Stomach smooth muscle (tissue), 2 donors: ENCODE data around the gene NUDT22.

Source experiments
- H3K27ac ChIP-seq: one replicate; pipeline ENCODE4 v1.7.0; 2013; ENCODE audit warnings: mild to moderate bottlenecking, low read length, inconsistent platforms
- H3K27me3 ChIP-seq, 2 donors: one replicate each; pipeline ENCODE4 v1.7.0; 2013; ENCODE audit warnings: low read length in 2 of 2; ENCODE audit not compliant: insufficient read depth in 2 of 2, control insufficient read depth in 1 of 2
- H3K36me3 ChIP-seq, 2 donors: one replicate each; pipeline ENCODE4 v1.7.0; 2013; ENCODE audit warnings: low read length in 2 of 2; ENCODE audit not compliant: control insufficient read depth in 2 of 2, insufficient read depth in 2 of 2
- H3K4me1 ChIP-seq: one replicate; pipeline ENCODE4 v1.7.0; 2013; ENCODE audit warnings: low read length; ENCODE audit not compliant: control insufficient read depth, insufficient read depth
- H3K4me3 ChIP-seq, 2 donors: one replicate each; pipeline ENCODE4 v1.7.0; 2013; ENCODE audit warnings: low read length in 2 of 2
- H3K9ac ChIP-seq, 2 donors: one replicate each; pipeline ENCODE4 v1.7.0; 2013; ENCODE audit warnings: low read length in 2 of 2, mild to moderate bottlenecking in 1 of 2
- H3K9me3 ChIP-seq, 2 donors: one replicate each; pipeline ENCODE4 v1.7.0; 2013; ENCODE audit warnings: low read length in 2 of 2; ENCODE audit not compliant: control insufficient read depth in 2 of 2
- donor health status: healthy.
- donor health status: Pancreatic carcinoma.

The NUDT22 gene

DNA sequence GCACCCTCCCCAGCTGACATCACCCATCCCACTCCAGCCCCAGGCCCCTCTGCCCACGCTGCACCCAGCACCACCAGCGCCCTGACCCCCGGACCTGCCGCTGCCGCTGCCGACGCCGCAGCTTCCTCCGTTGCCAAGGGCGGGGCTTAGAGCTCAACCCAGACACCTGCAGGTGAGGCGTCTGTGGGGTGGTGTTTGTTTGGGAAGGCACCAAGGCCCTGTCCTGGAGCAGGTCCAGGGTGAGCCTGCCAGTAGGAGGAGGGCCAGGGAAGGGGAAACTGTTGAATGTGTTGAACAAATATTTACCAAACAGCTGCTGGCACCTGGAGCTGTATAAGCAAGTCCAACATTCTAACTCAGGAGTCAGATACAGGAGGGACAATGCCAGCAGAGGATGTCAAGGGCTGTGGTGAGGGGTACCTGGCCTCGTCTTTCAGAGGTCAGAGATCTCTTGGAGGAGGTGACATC lies 11.4 kb downstream of the NUDT22 start:
- Histone ChIP-seq H3K9me3 (no peaks in the 10 kb centered on the region), H3K27me3 (no peaks in the 10 kb centered on the region), H3K9ac (no peak overlapping the region), H3K4me3 (no peak overlapping the region), H3K27ac (peak overlapping the region; percentile 31), H3K36me3 (peaks cover 8 to 10% of the 10 kb centered on the region in 2 donors), H3K4me1 (peaks cover 49% of the 10 kb centered on the region)

DNA sequence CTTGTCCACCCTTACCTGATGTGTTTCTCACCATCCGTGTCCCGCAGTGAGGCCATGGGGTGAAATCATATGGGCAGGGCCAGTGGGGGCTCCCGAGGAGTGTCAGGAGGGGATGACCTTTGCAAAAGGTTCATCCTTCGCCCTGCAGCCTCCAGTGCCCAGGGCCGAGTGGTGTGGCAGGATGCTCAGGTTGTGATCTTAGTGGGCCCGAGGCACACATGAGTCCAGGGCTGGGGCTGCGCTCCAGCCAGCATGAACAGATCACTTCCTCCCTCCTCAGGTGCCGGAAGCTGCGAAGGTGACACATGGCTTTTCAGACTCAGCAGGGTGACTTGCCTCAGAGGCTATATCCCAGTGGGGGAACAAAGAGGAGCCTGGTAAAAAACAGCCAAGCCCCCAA lies 12.0 kb downstream of the NUDT22 start:
- Histone ChIP-seq H3K27me3 (no peaks in the 10 kb centered on the region), H3K4me1 (peaks cover 49% of the 10 kb centered on the region), H3K9me3 (no peaks in the 10 kb centered on the region), H3K9ac (no peak overlapping the region), H3K4me3 (no peak overlapping the region), H3K36me3 (peaks cover 8 to 10% of the 10 kb centered on the region in 2 donors), H3K27ac (peak overlapping the region; percentile 31)

DNA sequence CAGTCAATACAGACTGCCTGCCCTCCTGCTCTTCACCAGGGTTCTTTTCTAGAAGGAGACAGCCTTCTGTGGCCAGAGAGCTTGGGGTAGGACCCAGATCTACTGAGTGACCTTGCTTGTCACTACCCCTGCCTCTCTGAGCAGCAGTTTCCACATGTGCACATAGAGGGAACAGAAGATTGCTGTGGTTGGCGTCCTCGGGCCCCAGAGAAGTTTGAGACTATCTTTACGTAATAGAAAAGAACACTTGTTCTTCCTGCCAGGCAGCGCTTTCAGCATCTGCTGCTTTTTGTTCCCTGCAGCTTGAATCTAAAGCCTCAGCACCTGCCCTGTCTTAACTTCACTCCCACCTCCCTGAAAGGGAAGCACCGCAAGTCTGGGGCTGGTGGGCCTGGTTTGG lies 12.9 kb downstream of the NUDT22 start:
- Histone ChIP-seq H3K4me3 (no peak overlapping the region), H3K27me3 (no peaks in the 10 kb centered on the region), H3K27ac (no peak overlapping the region), H3K4me1 (peaks cover 46% of the 10 kb centered on the region), H3K9ac (no peak overlapping the region), H3K36me3 (peaks cover 8 to 17% of the 10 kb centered on the region in 2 donors), H3K9me3 (no peaks in the 10 kb centered on the region)

DNA sequence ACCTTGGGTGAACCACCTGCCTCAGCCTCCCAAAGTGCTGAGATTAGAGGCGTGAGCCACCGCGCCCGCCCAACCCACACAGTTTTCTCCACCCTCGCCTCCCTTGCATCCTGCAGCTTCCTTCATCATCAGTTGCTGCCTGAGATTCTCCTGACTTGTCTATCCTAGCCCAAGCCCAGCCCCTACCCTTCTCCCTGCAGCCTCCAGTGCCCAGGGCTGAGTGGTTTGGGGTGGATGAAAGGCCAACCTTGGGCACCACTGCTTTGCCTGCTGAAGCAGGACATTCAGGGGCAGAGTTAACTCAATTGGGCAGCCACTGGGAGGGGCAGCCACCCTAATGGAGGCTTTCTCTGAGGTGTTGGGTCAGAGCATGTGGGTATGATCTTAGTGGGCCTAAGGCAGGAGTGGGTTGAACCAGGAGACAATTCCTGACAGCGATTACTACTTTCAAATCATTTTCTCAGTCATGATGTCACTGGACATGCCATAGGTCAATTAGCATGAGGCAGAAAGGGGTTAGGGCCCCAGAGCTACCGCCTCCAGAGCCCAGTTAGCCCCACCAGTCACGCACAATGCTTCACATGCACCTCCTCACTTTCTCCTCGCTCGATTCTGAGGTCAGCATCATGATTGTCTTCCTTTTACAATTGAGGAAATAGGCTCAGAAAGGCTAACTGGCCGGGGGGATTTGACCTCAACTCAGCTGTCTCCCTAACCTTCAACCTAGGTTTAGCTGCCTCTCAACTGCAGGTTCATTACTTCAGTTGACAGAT lies 13.8 kb downstream of the NUDT22 start:
- H3K36me3 ChIP-seq: peaks cover 8 to 17% of the 10 kb centered on the region in 2 donors
- H3K9ac ChIP-seq: peak overlapping the region; percentile 84 to 97
- peak overlapping the region; percentile 100 for H3K27ac ChIP-seq
- H3K9me3 ChIP-seq: no peaks in the 10 kb centered on the region
- H3K4me3 ChIP-seq: peak overlapping the region; percentile 67 to 81
- peaks cover 45% of the 10 kb centered on the region for H3K4me1 ChIP-seq
- no peaks in the 10 kb centered on the region for H3K27me3 ChIP-seq

DNA sequence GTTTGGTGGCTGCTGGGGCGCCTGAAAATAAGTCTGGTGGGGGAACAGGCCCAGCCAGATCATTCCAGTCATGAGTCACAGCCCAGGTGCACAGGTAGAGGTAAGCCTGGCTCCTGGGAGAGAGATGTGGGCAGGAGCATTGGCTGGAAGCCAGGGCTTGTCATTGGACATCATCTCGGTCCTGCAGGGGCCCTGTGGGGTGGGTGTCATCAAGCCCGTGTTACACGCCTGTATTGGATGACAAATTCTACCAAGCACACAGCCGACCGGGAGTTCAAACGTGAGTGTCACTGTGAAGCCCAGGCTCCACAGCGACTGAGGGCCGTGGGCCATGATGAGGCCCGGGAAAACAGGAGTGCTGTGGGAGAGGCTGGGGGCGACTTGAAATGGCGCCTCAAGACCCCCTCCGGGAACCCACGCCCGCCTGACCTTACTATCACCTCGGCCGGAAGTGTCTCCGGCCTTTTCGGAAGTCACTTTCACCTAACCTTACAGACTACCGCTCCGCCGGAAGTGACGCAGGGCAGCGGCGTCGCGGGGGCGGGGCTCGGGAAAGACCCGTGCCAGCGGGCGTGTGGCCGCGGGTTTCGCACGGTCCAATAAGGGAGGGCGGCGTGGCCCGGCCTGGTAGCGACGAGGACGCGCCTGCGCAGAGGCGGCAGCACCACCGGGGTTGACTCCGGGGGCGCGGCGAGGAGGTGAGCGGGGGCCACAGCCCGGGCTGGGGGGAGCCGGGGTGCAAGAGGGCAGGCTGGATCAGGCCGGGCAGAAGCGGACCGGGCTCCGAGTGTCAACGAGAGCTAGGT lies 14.6 kb downstream of the NUDT22 start, which contains the start of gene FKBP2:
FKBP2 (plus strand) TSS at position 661 of the 806 bp plus-strand sequence. CDS start 1,293 bp downstream, outside the sequence.
- Histone ChIP-seq H3K4me3 (peak within 1 kb of the TSS; percentile 75 to 86), H3K36me3 (peaks cover 8 to 17% of the 10 kb centered on the region in 2 donors), H3K4me1 (peaks cover 45% of the 10 kb centered on the region), H3K27ac (peak within 1 kb of the TSS; percentile 100), H3K9ac (peak within 1 kb of the TSS; percentile 84 to 97), H3K27me3 (no peaks in the 10 kb centered on the region), H3K9me3 (no peaks in the 10 kb centered on the region)

DNA sequence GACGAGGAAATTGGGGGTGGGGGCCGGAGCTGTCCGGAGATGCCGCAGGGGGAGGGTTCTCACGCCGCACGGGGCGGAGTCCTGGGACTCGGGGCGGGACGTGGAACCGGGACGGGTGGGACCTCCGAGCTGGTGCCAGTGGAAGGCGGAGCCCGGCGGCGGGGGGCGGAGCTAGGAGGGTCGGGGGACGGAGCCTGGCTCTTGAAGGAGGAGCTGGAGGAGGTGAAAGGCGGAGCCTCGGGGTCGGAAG lies 15.1 kb downstream of the NUDT22 start:
- H3K4me3 ChIP-seq: peak overlapping the region; percentile 63 to 86
- H3K9ac ChIP-seq: peak overlapping the region; percentile 80 to 84
- peaks cover 8 to 17% of the 10 kb centered on the region in 2 donors for H3K36me3 ChIP-seq
- no peaks in the 10 kb centered on the region for H3K9me3 ChIP-seq
- peaks cover 45% of the 10 kb centered on the region for H3K4me1 ChIP-seq
- H3K27ac ChIP-seq: peak overlapping the region; percentile 100
- no peaks in the 10 kb centered on the region for H3K27me3 ChIP-seq

DNA sequence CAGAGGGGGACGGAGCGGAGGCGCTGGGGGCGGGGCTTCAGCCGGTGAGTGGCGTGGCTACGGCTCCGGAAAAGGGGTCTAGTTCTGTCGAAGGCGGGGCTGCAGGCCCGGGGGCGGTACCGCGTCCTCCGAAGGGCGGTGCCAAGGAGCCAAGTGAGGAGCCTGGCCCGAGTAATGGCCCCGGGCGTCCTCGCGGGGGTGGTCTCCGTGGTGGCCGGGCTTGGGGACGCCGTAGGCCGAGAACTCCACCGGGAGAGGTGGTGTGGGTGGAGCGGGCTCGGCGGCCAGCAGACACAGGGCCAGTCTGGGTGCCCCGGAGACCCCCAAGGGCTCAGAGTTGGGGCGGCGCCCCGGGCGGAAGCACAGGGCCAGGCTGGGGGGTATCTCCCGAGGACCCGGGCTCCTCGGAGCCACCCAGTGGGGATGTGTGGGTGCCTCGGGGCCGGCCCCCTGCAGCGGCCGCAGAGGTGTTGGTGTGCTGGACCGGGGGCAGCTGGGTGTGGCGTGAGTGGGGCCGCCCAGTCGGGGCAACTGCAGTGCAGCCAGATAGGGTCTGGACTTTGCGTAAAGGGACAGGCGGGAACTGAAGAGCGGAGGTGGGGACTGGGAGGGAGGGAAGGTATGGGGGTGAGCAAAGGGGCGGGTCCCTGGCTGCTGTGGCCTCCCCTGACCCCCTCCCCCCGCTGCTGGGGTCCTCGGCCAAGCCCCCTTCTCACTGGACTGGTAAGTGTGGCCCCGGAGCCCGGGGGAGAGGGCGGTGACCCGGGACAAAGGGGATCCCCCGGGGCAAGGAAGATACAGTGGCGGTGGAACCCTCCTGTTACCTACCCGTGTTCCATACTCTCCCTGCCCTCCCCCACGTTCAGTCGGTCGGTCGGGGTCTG lies 15.7 kb downstream of the NUDT22 start:
- H3K27ac ChIP-seq: peak overlapping the region; percentile 100
- peaks cover 8 to 17% of the 10 kb centered on the region in 2 donors for H3K36me3 ChIP-seq
- H3K4me3 ChIP-seq: peak overlapping the region; percentile 75 to 86
- peak overlapping the region; percentile 73 to 74 for H3K9ac ChIP-seq
- no peaks in the 10 kb centered on the region for H3K9me3 ChIP-seq
- peaks cover 46% of the 10 kb centered on the region for H3K4me1 ChIP-seq
- H3K27me3 ChIP-seq: no peaks in the 10 kb centered on the region

DNA sequence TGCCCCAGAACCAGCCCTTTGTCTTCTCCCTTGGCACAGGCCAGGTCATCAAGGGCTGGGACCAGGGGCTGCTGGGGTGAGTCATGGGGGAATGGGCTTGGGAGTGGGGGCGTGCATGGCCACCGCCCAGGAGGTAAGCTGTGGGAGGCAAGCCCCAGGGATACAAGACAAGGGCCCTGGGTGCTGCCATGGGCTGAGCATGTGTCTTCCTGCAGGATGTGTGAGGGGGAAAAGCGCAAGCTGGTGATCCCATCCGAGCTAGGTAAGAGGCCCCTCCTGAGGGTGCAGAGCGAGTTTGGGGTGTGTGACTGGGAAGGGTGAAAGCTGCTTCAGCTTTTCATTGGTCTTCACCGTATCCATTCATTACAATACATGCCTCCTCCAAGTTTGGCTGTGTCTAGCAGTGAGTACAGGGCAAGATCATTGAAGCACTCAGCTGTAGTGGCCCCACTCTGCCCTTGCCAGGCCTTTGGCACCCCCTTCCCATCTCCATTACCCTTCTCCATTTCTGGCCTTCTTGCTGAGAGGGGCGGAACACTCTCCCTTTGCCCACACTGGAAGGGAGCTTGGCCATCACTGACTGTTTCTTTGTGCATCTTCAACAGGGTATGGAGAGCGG lies 17.3 kb downstream of the NUDT22 start:
- no peaks in the 10 kb centered on the region for H3K27me3 ChIP-seq
- H3K9me3 ChIP-seq: no peaks in the 10 kb centered on the region
- H3K4me3 ChIP-seq: peak overlapping the region in 1 of 2 donors; percentile 8
- H3K27ac ChIP-seq: peak overlapping the region; percentile 18
- peaks cover 57% of the 10 kb centered on the region for H3K4me1 ChIP-seq
- no peak overlapping the region for H3K9ac ChIP-seq
- peaks cover 0 to 9% of the 10 kb centered on the region in 2 donors for H3K36me3 ChIP-seq

DNA sequence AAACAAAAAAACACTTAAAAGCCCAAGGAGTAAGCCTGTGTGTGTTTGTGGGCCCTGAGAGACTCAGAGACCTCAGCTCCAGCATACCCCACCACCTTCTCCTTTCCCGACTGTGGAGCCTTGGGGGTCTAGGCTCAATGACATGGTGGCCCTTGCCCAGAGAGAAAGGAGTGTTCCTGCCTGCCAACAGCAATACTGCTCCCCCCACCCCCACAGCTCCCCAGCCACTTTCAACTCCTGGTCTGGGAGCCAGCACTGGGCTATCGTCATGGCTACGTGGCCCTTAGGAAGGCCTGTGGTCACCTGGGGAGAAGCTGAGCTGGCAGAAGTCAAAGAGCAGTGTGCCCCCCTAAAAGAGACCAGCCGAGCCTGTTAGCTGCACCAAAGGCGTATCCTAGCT lies 18.0 kb downstream of the NUDT22 start:
- Histone ChIP-seq H3K4me3 (no peak overlapping the region), H3K27me3 (no peaks in the 10 kb centered on the region), H3K9ac (no peak overlapping the region), H3K36me3 (peaks cover 0 to 7% of the 10 kb centered on the region in 2 donors), H3K4me1 (peaks cover 57% of the 10 kb centered on the region), H3K9me3 (no peaks in the 10 kb centered on the region), H3K27ac (no peak overlapping the region)

DNA sequence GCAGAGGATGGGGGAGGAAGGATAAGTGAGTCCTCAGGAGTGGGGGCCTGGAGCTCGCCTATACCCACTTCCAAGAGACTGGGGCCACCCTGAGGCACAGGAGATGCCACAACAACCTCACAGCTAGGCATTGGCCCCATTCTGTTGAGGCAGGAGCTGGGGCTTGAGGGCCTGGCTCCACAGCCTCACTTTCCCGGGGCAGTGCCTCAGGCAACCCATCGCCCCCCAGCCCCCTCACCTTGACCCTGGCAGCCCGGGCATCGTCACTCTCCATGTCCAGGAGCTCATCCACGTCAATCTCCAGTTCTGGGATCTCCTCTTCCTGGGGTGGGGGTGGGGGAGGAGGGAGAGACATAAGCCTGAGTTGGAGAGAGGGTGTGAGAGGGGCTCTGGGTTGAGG lies 18.9 kb downstream of the NUDT22 start:
- Histone ChIP-seq H3K4me3 (peak overlapping the region; percentile 73 to 81), H3K9me3 (no peaks in the 10 kb centered on the region), H3K36me3 (peaks cover 0 to 7% of the 10 kb centered on the region in 2 donors), H3K27me3 (no peaks in the 10 kb centered on the region), H3K9ac (peak overlapping the region in 1 of 2 donors; percentile 57), H3K4me1 (peaks cover 54% of the 10 kb centered on the region), H3K27ac (peak overlapping the region; percentile 58)
